Loucy (cell line): ENCODE results near the gene AP5B1.
"Not testable (repeated sequence)": the region's sequence is repeated elsewhere in the genome, so short reads cannot be mapped to it uniquely, and the experiment has no call there.

Source experiments
- H2AFZ ChIP-seq: fragments of 200-600 bp; sonication (generic); 2 replicates; pipeline ENCODE4 v1.6.0; 2016; ENCODE audit warnings: antibody characterized with exemption, mild to moderate bottlenecking, low read length, moderate library complexity
- H3F3A ChIP-seq: fragments of 200-600 bp; 2 replicates; pipeline ENCODE4 v1.6.0; 2016; ENCODE audit warnings: antibody characterized with exemption, low read depth, mild to moderate bottlenecking
- H3K27me3 ChIP-seq: fragments of 200-600 bp; sonication (generic); 2 replicates; pipeline ENCODE4 v1.6.1; 2014; ENCODE audit warnings: low read length, mild to moderate bottlenecking; ENCODE audit not compliant: insufficient read depth, poor library complexity, severe bottlenecking
- H3K36me3 ChIP-seq: fragments of 200-600 bp; sonication (generic); 2 replicates; pipeline ENCODE4 v1.6.1; 2016; ENCODE audit warnings: low read length; ENCODE audit not compliant: insufficient read depth
- H3K4me1 ChIP-seq: fragments of 200-600 bp; sonication (generic); 2 replicates; pipeline ENCODE4 v1.5.1; 2014; ENCODE audit warnings: low read length, mild to moderate bottlenecking; ENCODE audit not compliant: insufficient read depth, poor library complexity, severe bottlenecking
- H3K4me2 ChIP-seq: fragments of 200-600 bp; sonication (generic); 2 replicates; pipeline ENCODE4 v1.6.0; 2014; ENCODE audit warnings: antibody characterized with exemption, low read length, low read depth, mild to moderate bottlenecking; ENCODE audit not compliant: poor library complexity, severe bottlenecking
- H3K4me3 ChIP-seq: fragments of 200-600 bp; sonication (generic); 2 replicates; pipeline ENCODE4 v1.5.1; 2014; ENCODE audit warnings: low read length, mild to moderate bottlenecking, mixed read lengths; ENCODE audit not compliant: poor library complexity, severe bottlenecking
- H3K79me2 ChIP-seq: fragments of 200-600 bp; sonication (generic); 2 replicates; pipeline ENCODE4 v1.6.1; 2014; ENCODE audit warnings: low read length; ENCODE audit not compliant: insufficient read depth
- H3K9ac ChIP-seq: fragments of 200-600 bp; sonication (generic); 2 replicates; pipeline ENCODE4 v1.6.0; 2014; ENCODE audit warnings: mild to moderate bottlenecking, low read depth, low read length, moderate library complexity; ENCODE audit not compliant: poor library complexity, severe bottlenecking
- H3K9me2 ChIP-seq: fragments of 200-600 bp; sonication (generic); replicated peaks from 2 replicates; pipeline ENCODE4 v1.6.1; 2016; ENCODE audit warnings: low read depth, low read length, mixed read lengths
- H3K9me3 ChIP-seq: fragments of 200-600 bp; sonication (generic); 2 replicates; pipeline ENCODE4 v1.6.1; 2014; ENCODE audit warnings: mild to moderate bottlenecking, antibody characterized with exemption, low read length, low read depth; ENCODE audit not compliant: insufficient read depth
- H4K20me1 ChIP-seq: fragments of 200-600 bp; sonication (generic); 2 replicates; pipeline ENCODE4 v1.6.0; 2014; ENCODE audit warnings: antibody characterized with exemption, low read length, mild to moderate bottlenecking; ENCODE audit not compliant: insufficient read depth, poor library complexity, severe bottlenecking
- EZH2phosphoT487 ChIP-seq: fragments of 200-600 bp; IDR thresholded peaks from 2 replicates; pipeline ENCODE4 v1.6.1; 2018; ENCODE audit warnings: antibody characterized with exemption, mild to moderate bottlenecking, moderate library complexity, borderline replicate concordance
- TF ChIP-seq, protein P1 (sequence below): fragments of 200-600 bp; sonication (generic); conservative IDR thresholded peaks from 2 replicates; pipeline ENCODE4 v1.5.1; 2014; ENCODE audit warnings: mild to moderate bottlenecking, antibody characterized with exemption, low read length

AP5B1 gene

GRCh38 chr11:65736810-65737209, 44.0 kb downstream of the AP5B1 start:
- no peak for TF ChIP-seq EZH2phosphoT487
- TF ChIP-seq, protein P1, sequence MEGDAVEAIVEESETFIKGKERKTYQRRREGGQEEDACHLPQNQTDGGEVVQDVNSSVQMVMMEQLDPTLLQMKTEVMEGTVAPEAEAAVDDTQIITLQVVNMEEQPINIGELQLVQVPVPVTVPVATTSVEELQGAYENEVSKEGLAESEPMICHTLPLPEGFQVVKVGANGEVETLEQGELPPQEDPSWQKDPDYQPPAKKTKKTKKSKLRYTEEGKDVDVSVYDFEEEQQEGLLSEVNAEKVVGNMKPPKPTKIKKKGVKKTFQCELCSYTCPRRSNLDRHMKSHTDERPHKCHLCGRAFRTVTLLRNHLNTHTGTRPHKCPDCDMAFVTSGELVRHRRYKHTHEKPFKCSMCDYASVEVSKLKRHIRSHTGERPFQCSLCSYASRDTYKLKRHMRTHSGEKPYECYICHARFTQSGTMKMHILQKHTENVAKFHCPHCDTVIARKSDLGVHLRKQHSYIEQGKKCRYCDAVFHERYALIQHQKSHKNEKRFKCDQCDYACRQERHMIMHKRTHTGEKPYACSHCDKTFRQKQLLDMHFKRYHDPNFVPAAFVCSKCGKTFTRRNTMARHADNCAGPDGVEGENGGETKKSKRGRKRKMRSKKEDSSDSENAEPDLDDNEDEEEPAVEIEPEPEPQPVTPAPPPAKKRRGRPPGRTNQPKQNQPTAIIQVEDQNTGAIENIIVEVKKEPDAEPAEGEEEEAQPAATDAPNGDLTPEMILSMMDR: no peak
- Histone ChIP-seq H3K27me3 (no peaks in the 10 kb centered on the region), H3K4me2 (no peak overlapping the region), H3K4me3 (no peak overlapping the region), H3K36me3 (no peaks in the 10 kb centered on the region), H3K4me1 (no peaks in the 10 kb centered on the region), H4K20me1 (no peaks in the 10 kb centered on the region), H3F3A (no peaks in the 10 kb centered on the region), H3K9me2 (no peaks in the 10 kb centered on the region), H2AFZ (no peak overlapping the region), H3K79me2 (no peaks in the 10 kb centered on the region), H3K9me3 (peaks cover 4% of the 10 kb centered on the region), H3K9ac (no peak overlapping the region)

DNA sequence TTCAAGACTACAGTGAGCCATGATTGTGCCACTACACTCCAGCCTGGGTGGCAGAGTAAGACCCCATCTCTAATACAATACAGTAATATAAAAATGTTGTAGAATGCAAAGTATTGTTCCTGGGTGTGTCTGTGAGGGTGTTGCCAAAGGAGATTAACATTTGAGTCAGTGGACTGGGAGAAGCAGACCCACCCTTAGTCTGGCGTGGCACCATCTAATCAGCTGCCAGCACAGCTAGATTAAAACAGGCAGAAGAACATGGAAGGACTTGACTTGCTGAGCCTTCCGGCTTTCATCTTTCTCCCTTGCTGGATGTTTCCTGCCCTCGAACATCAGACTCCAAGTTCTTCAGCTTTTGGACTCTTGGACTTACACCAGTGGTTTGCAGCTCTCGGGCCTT, 45.7 kb downstream of the AP5B1 start:
- not testable (repeated sequence) for H3K36me3 ChIP-seq, H3F3A ChIP-seq, H3K79me2 ChIP-seq, H3K9ac ChIP-seq, H3K4me3 ChIP-seq, H3K4me1 ChIP-seq, H2AFZ ChIP-seq, H3K27me3 ChIP-seq, H3K4me2 ChIP-seq, H3K9me3 ChIP-seq, H3K9me2 ChIP-seq, H4K20me1 ChIP-seq

DNA sequence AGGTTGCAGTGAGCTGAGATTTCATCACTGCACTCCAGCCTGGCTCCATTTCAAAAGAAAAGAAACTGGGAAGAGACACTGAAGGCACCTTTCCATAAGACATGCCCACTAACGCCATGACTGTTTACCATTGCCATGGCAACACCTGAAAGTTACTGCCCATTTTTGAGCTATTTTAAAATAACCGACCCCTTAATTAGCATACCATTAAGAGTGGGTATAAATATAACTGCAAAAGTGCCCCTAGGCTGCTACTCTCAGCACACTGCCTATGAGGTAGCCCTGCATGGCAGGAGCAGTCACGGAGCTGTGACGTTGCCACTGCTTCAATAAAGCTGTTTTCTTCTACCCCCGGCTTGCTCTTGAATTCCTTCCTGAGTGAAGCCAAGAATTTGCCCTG, 50.3 kb downstream of the AP5B1 start:
- Histone ChIP-seq H3K9ac (no peak overlapping the region), H3K9me2 (no peaks in the 10 kb centered on the region), H3K79me2 (no peaks in the 10 kb centered on the region), H3K4me3 (no peak overlapping the region), H4K20me1 (no peaks in the 10 kb centered on the region), H3K4me2 (no peak overlapping the region), H3K36me3 (no peaks in the 10 kb centered on the region), H3K4me1 (no peaks in the 10 kb centered on the region), H2AFZ (no peak overlapping the region), H3K9me3 (0 out of 2 replicates have a peak, but pooled peaks cover 3% of the 10 kb centered on the region), H3F3A (no peaks in the 10 kb centered on the region), H3K27me3 (no peaks in the 10 kb centered on the region)
- TF ChIP-seq, protein P1: no peak
- TF ChIP-seq EZH2phosphoT487: no peak

DNA sequence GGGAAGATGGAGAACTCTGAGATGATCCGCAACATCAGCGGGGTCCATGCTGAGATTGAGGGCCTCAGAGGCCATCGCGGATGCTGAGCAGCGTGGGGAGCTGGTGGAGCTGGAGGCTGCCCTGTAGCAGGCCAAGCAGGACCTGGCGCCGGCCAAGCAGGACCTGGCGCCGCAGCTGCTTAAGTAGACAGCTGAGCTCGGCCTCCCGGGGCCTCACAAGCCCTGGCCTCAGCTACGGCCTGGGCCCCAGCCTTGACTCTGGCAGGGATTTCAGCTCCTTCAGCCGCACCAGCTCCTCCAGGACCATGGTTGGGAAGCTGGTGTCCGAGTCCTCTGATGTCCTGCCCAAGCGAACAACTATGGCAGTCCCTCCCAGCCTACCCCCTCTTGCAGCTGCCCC, 52.9 kb downstream of the AP5B1 start:
- Histone ChIP-seq H3K36me3 (no peaks in the 10 kb centered on the region), H3K27me3 (no peaks in the 10 kb centered on the region), H3K79me2 (no peaks in the 10 kb centered on the region), H3K9me2 (no peaks in the 10 kb centered on the region), H3F3A (no peaks in the 10 kb centered on the region), H3K4me3 (no peak overlapping the region), H3K9ac (no peak overlapping the region), H2AFZ (no peak overlapping the region), H3K4me2 (no peak overlapping the region), H4K20me1 (no peaks in the 10 kb centered on the region), H3K4me1 (no peaks in the 10 kb centered on the region), H3K9me3 (0 out of 2 replicates have a peak, but pooled peaks cover 3% of the 10 kb centered on the region)
- TF ChIP-seq, protein P1: no peak
- no peak for TF ChIP-seq EZH2phosphoT487
